Stimulated activated CD8-positive, alpha-beta memory T cell treated with anti-CD3 and anti-CD28 coated beads, Interleukin-12 subunit alpha, Interleukin-12 subunit beta, amount 100 ng/mL, for 4 hours (primary cell): ENCODE measurements around the gene SRRM4.
"Not testable (repeated sequence)": the region's sequence is repeated elsewhere in the genome, so short reads cannot be mapped to it uniquely, and the experiment has no call there.

ENCODE experiments used
- DNase-seq: peaks from one replicate; pipeline ENCODE4 v3.0.0-alpha.2; 2020; ENCODE audit warnings: low read depth

The SRRM4 gene

DNA sequence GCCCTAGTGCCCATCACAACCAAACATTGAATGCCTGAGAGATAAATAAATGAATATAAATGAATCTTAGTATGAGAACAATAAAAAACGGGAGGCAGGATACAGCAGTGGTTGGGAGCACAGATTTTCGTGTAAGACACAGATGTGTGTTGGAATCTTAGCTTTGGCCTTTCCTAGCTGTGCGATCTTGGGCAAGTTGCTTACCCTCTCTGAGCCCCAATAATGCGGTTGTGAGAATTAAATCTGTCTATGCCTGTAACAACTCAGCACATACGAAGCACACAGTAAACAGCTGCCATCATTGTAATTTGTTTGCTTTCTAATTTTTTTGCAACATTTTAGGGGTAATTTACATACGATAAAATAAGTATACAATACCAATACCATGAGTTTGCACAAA, 89.8 kb downstream of the SRRM4 start:
- DNase-seq: no peak

DNA sequence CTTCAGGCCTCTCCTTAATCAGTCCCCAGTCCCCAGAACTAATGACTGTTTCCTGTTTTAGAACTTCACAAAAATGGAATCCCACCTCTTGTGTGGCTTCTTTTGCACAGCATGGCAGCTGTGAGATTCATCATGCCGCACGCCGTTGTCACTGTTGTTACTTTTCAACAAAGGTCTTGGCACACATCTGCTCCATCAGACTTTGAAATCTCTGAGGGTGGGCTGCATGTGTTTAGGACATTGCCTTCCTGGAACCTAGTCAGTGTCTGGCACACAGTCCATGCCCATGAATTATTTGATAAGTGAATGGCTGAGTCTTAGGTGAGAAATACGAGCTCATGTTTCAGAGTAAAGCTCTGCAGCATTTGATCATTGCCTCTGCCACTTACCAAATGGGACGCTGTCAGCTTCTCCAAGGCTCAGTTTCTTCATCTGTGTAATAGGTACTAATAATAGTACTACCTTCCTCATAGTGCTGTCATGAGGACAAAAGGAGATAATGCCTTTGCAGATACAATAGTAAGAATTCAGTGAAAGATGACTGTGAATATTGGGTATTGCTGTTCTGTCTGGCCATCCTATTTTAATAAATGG, 90.4 kb downstream of the SRRM4 start:
- no peak for DNase-seq

DNA sequence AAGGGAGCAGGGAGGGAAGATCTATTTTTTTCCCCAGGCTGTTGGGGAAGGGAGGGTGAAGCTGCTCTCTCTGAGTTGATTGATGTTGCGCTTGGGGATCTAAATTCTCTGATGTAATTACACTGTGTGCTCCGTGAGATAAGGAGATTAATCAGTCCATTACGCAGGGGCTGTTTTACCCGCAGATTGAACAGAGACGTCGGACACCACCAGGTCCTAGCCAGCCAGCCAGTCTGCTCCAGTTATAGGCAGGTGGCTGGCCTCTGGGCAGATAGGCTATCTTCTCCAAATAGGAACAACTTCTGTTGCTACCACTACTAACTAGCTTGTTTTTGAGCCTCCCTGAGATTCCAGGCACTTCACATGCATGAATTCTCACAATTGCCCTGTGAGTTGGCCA, 91.1 kb downstream of the SRRM4 start:
- DNase-seq: no peak

DNA sequence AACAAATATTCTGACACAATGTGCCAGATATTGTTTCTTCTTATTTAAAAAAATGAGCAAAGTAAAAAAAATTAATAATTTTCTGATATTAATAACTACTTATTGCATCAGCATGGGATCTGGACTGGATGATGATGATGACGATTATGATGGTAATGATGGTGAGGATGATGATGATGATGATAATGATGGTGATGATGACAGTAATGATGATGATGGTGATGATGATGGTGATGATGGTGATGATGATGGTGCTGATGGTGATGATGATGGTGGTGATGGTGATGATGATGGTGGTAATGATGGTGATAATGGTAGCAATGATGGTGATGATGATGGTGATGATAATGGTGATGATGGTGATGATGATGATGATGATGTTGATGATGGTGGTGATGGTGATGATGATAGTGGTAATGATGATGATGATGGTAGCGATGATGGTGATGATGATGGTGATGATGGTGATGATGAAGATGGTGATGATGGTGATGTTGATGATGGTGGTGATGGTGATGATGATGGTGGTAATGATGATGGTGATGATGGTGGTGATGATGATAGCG, 94.0 kb downstream of the SRRM4 start:
- DNase-seq: no peak

DNA sequence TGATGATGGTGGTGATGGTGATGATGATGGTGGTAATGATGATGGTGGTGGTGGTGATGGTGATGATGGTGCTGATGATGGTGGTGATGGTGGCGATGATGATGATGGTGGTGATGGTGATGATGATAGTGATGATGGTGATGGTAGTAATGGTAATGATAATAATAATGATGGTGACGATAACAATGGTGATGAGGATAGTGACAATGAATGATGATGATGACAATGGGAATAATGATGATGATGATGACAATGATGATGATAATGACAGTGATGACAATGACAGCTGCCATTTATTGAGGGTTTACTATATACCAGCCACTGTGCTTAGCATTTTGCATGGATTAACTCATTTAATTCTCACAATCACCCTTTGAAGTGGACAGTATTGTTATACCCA, 94.6 kb downstream of the SRRM4 start:
- DNase-seq: no peak

DNA sequence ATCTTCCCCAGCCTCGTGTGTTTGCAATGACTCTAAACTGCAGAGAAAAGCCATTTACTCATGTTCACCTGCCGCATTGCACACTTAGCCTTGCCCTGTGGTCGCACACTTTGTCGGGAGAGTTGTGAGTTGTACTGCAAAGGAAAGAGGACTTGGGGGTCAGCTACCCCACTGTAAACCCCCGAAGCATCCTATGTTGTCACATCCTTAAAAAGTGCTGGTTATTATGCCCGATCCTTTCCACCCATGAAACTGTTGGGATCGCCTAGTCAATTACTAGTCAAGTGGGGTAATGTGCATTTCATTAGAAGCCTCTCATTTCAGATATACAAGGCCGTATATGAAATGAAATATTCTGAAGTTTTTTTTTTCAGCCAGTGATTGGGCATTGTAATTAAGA, 98.2 kb downstream of the SRRM4 start:
- no peak for DNase-seq

DNA sequence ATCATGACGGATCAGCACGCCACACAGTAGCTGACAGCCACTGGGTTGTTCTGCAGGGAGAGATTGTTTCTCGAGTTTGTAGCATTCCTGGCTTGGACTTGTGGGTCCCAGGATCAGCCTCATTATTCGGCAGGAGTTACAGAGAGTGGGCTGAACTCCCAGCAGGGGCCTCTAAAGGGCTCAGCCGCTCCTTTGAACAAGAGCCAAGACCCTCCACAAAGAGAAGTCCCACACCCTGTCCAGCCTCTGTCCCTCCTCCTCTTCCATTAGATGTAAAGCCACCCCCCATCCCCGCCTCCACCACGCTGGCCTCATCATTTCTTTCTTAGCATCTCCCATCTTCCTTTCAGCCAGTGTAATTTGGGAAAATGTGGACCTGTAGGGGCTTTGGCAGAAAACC, 100.7 kb downstream of the SRRM4 start:
- no peak for DNase-seq

DNA sequence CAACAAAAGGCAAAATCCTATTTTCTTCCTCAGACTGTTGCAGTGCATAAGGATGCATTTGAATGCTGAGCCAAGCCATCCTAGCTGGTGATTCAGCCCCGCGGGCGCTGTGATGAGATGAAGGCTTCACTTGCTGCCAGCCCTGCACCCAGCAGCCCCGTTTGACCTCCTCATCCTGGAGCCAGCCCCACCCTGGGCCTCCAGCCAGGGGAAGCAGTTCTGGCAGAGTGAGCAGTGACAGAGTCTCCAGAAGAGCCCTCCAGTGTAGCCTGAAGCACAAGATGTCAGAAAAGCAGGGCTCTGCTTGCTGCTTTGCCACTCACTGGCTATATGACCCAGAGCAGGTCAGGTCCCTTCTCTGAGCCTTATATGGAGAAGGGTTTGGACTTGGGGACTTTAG, 101.2 kb downstream of the SRRM4 start:
- no peak for DNase-seq

DNA sequence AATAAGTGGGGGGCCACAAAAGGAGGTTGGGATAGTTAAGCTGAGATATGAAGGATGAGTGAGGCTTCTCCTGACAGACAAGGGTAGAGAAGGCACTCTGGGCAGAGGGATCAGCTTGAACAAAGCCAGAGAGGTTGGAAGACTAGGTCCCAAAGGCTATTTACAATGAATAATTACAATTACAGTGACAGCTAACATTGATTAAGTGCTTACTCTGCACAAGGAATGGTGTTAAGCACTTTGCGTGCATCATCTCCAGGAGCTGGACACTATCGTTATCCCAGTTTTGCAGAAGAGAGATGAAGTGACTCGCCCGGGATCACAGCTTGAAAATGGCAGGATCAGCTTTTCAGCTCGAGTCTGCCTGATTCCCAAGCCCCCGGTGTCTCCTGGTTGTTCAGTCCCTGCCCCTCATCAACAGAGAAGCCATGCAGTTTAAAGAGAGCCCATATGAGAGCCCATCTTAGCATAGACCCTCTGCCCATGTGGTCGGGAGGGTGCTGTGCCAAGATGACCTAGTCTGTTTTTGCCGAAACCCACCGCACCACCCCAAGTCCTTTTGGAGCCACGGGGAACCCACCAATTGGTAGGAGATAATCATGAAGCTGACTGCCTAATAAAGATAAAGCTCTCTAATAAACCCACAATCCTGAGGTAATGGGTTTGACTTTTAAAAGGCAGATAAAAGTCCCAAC, 107.5 kb downstream of the SRRM4 start:
- DNase-seq: no peak

DNA sequence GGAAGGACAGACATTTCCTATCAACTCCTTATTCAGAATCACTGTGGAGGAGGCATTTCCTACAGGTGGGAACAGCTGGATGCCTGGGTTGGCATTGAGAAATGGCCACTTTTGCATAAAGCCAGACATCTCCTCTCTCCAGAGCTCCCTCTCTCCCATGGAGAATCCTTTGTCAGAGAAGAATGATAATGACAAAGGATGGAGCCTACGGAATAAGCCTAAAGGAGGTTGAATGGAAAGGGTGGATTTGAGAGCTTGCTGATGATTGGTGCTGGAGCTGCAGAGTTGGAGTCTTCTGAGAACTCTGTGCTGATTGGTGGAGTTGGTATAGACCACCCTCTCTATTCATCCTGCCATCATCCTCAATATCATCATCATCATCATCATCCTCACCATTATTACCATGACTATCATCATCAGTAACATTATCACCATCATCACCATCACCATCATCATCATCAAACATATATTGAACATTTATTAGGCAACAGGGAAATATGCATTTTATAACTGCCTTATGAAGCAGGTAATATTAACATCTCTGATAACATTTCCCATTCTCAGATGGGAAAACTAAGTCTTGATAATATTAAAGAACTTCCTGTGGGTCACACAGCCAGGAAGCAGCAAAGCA, 108.2 kb downstream of the SRRM4 start:
- DNase-seq: no peak

DNA sequence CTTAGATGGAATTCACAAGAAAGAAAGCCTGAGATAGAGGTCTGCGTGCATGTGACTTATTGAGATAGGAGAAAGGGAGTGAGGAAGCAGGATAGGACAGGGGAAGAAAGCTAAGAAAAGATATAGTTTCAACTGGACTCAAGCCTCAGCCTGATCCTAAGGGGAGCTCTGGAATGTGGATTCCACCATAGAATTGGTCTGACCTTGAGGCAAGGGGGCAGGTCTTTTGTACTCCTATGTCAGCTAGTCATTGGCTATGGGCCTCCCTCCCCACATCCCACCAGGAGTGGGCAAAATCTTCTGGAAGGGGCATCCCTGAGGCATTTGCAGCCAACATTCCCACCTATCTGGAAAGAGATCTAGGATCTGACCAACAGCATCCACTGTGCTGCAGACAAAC, 108.9 kb downstream of the SRRM4 start:
- DNase-seq: no peak

DNA sequence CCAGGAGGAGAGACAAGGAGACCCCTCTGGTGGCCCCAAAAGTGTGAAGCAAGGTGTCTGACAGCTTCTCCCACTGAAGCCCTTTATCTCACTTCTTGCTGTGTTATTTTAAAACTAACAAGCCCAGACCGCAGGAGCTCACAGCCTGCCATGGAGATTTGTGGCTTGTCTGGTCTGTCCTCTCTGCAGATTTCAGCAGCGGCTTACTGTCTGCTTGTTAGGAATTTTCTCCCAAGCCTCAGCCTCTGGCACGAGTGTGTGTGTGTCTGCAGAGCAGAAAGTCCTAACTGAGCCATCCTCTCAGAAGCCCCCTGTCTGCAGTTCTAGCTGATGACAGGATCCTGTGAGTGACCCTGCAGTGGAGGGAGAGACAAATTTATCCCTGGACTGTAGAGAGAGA, 109.5 kb downstream of the SRRM4 start:
- DNase-seq: no peak

DNA sequence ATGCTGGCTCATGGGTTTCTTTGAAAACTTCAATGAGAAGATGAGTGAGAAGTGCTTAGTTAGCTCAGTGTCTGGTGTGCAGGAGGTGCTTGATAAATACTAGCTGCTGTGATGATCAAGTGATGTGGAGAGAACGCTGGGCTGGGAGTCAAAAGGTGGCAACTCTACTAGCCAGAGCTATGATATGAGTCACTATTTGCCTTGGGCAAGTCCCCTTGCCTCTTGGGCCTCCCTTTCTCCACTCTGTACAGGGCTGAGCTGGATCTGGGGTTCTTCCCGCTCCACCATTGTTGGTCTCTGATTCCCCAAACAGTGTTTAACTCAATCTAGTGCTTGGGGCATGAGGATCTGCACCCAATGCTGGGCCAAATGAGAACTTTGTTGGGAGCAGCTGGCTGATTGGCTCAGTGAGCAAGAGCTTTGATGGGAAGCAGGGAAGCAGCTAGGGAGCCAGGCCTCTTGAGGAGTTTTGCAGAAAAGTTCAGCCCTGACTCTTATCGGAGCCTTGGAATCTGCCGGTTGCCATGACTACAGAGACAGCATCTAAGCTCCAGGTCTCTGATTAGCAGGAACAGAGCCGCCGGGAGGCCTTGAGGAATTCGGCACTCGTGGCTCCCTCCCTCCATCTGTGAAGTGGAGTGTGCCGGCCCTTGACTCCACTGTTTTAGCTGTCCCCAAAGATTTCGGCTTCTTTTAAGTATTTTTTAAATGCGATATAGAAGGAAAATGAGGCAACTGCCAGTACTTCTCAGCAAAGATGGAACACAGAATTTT, 115.3 kb downstream of the SRRM4 start:
- no peak for DNase-seq

DNA sequence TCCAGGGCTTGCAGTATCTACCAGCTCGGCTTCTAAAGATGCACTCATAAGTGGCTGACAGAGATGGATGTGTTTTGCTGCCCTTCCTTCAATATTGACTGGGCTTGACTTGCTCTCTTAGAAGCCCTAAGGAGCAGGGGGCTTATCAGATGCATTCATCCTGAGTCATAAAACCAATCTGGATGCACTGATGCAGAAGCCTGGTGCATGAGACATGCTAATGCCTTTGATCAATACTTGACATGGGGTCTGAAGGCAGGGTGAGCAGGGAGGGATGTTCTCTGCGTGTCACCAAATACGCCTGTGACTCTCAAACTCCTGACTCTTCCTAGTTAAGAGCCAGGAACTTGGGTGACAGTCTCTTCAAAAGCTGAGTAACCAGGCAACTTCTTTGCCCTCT, 119.6 kb downstream of the SRRM4 start:
- DNase-seq: no peak

DNA sequence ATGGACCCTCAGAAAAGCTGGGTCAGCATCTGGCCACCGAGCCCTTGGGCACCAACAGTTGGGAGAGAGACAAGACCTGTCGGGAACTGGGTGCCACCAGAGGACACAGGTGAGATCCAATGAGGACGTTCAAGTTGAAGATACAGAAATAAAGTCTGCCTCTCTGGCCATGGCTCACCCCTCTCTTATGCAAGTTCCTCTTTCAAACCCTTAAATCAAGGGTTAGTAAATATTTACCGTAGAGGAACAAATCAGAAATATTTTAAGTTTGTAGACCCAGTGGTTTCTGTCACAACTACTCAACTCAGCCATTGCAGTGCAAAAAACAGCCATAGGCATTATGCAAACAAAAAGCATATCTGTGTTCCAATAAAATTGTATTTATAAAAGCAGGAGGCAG, 120.9 kb downstream of the SRRM4 start:
- DNase-seq: no peak

DNA sequence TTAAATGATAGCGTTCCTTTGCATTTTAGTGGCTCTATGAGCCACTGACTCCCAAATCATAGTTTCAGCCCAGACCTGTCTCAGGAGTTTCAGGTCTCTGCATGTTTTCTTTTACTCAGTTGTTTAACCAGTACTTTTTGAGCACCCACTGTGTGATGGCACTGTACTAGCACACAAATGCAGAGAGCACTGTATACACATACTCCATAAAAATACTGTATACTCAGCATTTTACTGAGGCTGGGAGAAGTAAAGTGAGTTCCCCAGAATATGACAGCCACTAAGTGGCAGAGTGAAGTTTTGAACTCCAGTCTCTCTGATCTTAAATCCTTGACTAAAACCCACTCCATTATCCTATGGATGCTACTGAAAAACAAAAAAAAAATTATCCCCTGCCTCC, 121.4 kb downstream of the SRRM4 start:
- no peak for DNase-seq

DNA sequence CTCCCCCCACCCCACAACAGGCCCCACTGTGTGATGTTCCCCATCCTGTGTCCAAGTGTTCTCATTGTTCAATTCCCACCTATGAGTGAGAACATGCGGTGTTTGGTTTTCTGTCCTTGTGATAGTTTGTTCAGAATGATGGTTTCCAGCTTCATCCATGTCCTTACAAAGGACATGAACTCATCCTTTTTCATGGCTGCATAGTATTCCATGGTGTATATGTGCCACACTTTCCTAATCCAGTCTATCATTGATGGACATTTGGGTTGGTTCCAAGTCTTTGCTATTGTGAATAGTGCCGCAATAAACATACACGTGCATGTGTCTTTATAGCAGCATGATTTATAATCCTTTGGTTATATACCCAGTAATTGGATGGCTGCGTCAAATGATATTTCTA, 123.6 kb downstream of the SRRM4 start:
- DNase-seq: not testable (repeated sequence)

DNA sequence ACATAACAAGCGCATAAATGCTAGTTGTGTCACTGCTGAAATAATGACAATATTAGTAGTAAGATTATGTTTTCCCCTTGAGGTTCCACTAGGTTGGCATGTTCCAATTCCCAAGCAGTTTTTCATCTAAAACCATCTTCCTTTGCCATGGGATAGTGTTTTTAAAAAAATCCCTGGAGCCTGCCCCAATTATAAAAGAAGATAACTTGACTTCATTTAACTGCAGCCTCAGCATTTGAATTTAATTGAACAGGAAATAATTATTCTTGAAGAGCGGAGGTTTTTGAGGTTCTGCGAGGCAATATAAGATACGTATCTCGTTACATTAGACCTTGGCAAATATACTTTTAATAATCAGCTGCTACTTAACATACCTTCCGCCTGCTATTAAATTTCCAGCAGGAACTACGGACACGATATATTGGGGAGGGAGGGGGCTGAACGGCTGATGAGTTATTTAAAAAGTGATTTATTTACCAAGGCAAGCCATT, 132.2 kb downstream of the SRRM4 start:
- DNase-seq: no peak

DNA sequence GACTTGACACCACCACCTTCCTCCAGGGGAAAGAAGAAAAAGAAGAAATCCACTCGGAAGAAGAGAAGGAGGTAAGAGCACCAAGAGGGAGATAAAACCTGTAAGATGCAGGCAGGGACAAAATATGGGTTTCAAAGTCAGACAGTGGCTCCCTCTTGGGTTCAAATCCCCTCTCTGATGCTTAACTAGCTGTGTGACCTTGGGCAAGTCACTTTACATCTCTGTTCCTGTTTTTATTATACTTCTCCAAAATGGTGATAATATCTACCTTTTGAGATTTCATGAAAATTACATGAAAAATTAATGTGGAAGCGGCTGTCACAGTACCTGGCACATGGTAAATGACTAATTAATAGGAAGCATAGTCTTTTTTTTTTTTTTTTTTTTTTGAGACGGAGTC, 133.0 kb downstream of the SRRM4 start:
- DNase-seq: no peak

DNA sequence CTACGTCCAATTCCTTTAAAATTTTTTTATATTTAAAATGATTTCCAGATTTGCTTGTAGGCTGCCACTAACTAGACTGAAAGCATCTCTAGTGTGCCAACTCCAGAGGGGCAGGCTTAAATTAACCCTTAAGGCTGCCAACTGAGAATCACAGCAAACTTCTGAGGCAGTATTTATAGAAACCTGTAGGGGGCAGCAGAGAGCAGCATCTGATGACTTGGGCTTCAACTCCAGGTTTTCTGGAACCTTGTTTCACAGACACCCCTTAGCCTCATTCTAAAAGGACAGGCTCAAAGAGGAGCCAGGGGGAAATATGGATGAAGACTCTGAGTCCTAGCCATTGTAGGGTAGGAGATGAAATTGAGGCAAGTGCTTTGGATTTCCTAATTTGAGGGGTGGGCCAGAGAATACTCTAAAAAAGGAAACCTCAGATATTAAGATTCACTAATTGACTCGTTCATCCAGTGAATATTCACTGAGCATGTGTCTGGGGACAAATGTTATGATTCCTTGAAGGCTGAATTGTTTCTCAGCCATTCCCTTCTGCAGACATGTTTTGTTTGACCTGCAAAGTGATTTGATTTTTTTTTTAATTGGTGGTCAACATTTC, 134.1 kb downstream of the SRRM4 start:
- no peak for DNase-seq

DNA sequence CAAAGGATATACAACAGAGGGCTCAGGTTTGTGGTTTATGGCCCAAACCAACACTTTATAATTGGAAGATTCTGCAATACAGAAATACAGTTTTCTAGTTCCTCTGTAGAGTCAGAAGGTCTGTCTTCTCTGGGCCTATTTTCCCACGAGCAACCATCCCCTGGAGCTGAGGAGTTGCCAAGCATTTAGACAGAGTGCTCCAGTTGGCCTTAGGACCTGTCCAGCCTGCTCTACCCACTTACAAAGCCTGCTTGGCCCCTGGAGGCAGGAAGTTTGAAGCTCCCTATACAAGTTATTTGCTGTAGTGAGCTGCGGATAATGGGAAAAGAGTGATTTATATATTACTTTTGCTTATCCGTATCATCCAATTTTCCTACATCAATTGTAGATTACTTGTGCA, 136.6 kb downstream of the SRRM4 start:
- no peak for DNase-seq

DNA sequence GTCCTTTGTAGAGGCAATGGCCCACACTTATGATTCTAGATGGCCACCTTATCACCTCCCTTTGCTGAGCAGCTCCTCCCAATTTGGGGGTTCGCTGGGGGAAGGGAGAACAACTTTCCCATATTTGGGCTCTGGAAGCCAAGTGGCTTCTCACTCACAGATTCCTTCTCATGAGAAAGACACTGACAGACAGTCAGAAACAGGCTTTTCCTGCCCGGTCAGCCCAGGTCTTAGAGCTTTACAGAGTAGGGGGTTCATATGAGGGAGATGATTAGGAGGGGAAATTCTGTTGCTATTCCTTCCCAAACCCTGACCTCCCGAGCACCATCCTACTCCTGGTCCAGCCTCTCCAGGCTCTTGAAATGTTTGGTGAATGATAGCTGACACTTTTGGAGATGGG, 137.3 kb downstream of the SRRM4 start:
- no peak for DNase-seq
